Effector memory CD4-positive, alpha-beta T cell (primary cell): ENCODE results near the gene PXMP4.
"Not testable (repeated sequence)": the region's sequence is repeated elsewhere in the genome, so short reads cannot be mapped to it uniquely, and the experiment has no call there.

ENCODE experiments used
- DNase-seq, 3 donors: peaks; one replicate each; pipeline ENCODE4 v3.0.0-alpha.2; 2020
- H3K27ac ChIP-seq: 2 replicates; pipeline ENCODE4 v1.7.0; 2013; ENCODE audit warnings: mild to moderate bottlenecking, low read length, moderate library complexity; ENCODE audit not compliant: insufficient read depth, poor library complexity, severe bottlenecking
- H3K27me3 ChIP-seq: replicated peaks from 2 replicates; pipeline ENCODE4 v1.7.0; 2013; ENCODE audit warnings: mild to moderate bottlenecking, low read length; ENCODE audit not compliant: insufficient read depth, control insufficient read depth, poor library complexity, severe bottlenecking
- H3K36me3 ChIP-seq: 2 replicates; pipeline ENCODE4 v1.7.0; 2013; ENCODE audit warnings: mild to moderate bottlenecking, low read length, moderate library complexity; ENCODE audit not compliant: control insufficient read depth, insufficient read depth
- H3K4me1 ChIP-seq: 2 replicates; pipeline ENCODE4 v1.7.0; 2013; ENCODE audit warnings: low read length, mild to moderate bottlenecking; ENCODE audit not compliant: control insufficient read depth, insufficient read depth, poor library complexity, severe bottlenecking
- H3K4me3 ChIP-seq: 2 replicates; pipeline ENCODE4 v1.7.0; 2013; ENCODE audit warnings: low read length, low read depth, mild to moderate bottlenecking; ENCODE audit not compliant: insufficient read depth, poor library complexity, severe bottlenecking
- H3K9me3 ChIP-seq: 2 replicates; pipeline ENCODE4 v1.7.0; 2013; ENCODE audit warnings: mild to moderate bottlenecking, low read length, moderate library complexity; ENCODE audit not compliant: control insufficient read depth
- total RNA-seq, 3 donors: gene quantifications; one replicate each; lab custom pipeline; 2026; lab: John Stamatoyannopoulos, UW

The PXMP4 gene, protein sequence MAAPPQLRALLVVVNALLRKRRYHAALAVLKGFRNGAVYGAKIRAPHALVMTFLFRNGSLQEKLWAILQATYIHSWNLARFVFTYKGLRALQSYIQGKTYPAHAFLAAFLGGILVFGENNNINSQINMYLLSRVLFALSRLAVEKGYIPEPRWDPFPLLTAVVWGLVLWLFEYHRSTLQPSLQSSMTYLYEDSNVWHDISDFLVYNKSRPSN
- total RNA-seq = 6.9 to 11.6 (median 8.1) reads per million in 3 donors

DNA sequence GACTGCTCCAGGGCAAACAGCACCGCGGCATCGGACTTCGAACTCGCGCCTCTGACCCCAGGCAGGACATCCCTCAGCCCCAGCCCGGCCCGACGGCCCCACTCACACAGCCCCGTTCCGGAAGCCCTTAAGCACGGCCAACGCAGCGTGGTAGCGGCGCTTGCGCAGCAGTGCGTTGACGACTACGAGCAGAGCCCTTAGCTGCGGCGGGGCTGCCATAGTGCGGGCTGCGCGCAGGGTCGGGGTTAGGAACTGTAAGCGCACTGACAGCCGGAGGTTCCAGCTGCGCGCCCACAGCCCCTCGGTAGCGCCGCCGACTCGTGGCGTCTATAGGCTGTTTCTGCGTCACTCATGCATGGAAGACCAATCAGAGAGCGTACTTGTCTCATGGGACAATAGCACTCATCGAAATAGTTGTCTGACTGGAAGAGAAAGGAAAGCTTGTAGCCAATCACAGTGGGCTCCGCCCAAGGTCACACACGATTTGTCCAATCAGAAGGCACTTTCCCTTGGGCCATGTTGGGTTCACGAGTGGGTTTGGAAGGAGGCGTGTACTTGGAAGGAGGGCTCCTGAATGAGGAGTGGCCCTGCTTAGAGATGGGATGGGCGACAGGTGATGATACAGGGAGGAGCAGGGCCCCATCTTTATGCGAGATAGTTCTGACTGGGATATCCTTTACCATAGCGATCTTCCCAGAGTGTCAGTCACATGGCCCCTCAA lies at the start of gene PXMP4:
Gene PXMP4, minus strand, starts transcription at position 322 of the 721 bp plus-strand sequence. Its CDS starts 103 bp downstream, at position 219.
- no peaks in the 10 kb centered on the region for H3K27me3 ChIP-seq
- peaks cover 11% of the 10 kb centered on the region for H3K4me1 ChIP-seq
- H3K9me3 ChIP-seq = no peaks in the 10 kb centered on the region
- peak; percentile 77 to 87 (median 87) for DNase-seq
- H3K36me3 ChIP-seq = no peaks in the 10 kb centered on the region
- peak within 1 kb of the TSS; percentile 61 for H3K27ac ChIP-seq
- H3K4me3 ChIP-seq = peak within 1 kb of the TSS; percentile 70

DNA sequence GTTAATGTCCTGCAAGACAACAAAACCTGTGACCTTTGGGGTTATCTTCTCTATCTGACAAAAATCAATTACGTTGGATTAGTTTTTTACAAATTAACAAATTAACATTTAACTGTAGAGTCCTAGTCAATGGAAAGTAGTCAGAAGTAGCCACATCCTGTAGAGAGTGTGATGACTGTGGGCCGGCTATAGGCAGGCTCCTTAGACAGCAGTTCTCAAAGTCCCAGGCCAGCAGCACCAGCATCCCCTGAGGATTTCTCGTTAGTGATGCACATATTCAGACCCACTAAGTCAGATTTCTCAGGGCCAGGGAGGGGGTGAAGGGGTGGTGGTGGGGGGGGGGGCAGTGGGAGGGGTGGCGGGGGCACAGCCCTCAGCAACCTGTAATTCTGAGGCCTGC lies 48.9 kb upstream of the PXMP4 start:
- Histone ChIP-seq H3K27ac (no peak overlapping the region), H3K27me3 (no peaks in the 10 kb centered on the region), H3K36me3 (no peaks in the 10 kb centered on the region), H3K4me1 (no peaks in the 10 kb centered on the region), H3K9me3 (no peaks in the 10 kb centered on the region), H3K4me3 (no peak overlapping the region)
- DNase-seq = no peak

DNA sequence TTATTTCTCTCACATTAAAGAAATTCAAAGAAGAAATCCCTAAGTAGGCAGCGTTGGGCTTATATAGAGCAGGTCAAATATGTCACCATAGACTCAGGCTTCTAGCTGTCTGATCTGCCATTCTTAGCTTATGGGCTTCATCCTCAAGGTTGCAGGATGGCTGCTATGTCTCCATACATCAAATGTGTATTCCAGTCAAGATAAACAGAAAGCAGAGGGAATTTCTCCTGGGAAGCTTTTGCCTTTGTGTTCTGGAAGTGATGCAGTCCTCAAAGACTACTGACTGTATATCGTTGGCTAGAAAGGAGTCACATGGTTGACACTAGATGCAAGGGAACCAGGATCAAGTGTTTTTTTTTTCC lies 47.6 kb upstream of the PXMP4 start:
- Histone ChIP-seq H3K27ac (no peak overlapping the region), H3K4me3 (no peak overlapping the region), H3K27me3 (no peaks in the 10 kb centered on the region), H3K36me3 (no peaks in the 10 kb centered on the region), H3K4me1 (no peaks in the 10 kb centered on the region), H3K9me3 (no peaks in the 10 kb centered on the region)
- no peak for DNase-seq

DNA sequence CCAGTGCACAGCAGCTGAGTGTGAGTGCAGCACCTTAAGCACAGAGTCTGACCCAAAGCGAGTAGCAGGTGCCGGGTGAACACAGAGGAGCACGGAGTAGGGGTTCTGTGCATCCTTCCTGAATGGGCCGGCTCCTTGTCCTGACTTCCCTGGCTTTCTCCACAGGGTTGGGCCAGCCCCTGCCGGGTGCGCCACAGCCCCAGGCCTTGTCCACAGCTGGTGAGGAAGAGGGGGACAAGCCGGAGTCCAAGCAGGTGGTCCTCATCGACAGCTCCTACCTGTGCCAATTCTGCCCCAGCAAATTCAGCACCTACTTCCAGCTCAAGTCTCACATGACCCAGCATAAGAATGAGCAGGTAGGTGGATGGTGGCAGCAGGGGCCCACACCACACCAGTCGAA lies 46.6 kb upstream of the PXMP4 start:
- no peaks in the 10 kb centered on the region for H3K9me3 ChIP-seq
- no peak overlapping the region for H3K4me3 ChIP-seq
- no peaks in the 10 kb centered on the region for H3K4me1 ChIP-seq
- no peak overlapping the region for H3K27ac ChIP-seq
- H3K27me3 ChIP-seq = no peaks in the 10 kb centered on the region
- H3K36me3 ChIP-seq = peaks cover 2% of the 10 kb centered on the region
- no peak for DNase-seq

DNA sequence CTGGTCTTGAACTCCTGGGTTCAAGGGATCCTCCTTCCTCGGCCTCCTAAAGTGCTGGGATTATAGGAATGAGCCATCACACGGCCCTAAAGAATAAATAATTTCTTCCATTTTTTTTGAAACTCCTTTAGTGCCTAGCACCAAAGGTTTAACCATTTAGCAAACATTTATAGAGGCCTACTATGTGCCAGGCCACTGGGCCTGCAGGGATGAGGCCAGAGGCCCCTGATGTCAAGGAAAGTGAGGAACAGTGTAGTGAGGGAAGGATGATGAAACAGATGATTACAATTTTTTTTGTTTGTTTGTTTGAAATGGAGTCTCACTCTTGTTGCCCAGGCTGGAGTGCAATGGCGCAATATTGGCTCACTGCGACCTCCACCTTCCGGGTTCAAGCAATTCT lies 45.5 kb upstream of the PXMP4 start:
- Histone ChIP-seq H3K4me1 (no peaks in the 10 kb centered on the region), H3K27me3 (no peaks in the 10 kb centered on the region), H3K27ac (no peak overlapping the region), H3K36me3 (peaks cover 2% of the 10 kb centered on the region), H3K9me3 (no peaks in the 10 kb centered on the region), H3K4me3 (no peak overlapping the region)
- DNase-seq = no peak

DNA sequence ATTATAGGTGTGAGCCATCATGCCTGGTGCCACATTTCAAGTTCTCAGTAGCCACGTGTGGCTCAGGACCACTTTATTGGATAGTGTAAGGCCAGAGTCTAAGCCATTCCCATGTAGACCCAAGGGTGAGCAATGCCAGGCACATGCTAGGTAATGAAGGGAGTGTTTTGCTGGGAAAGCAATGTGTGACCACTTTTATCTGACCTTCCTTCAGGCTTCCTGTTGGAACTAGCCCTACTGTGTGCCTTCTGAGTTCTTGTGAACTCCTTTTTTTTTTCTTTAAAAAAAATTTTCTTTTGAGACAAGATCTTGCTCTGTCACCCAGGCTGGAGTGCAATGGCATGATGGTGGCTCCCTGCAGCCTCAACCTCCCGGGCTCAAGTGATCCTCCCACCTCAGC lies 45.0 kb upstream of the PXMP4 start:
- H3K36me3 ChIP-seq = peaks cover 2% of the 10 kb centered on the region
- H3K27ac ChIP-seq = no peak overlapping the region
- no peak for DNase-seq
- no peaks in the 10 kb centered on the region for H3K4me1 ChIP-seq
- no peaks in the 10 kb centered on the region for H3K9me3 ChIP-seq
- no peaks in the 10 kb centered on the region for H3K27me3 ChIP-seq
- H3K4me3 ChIP-seq = no peak overlapping the region

DNA sequence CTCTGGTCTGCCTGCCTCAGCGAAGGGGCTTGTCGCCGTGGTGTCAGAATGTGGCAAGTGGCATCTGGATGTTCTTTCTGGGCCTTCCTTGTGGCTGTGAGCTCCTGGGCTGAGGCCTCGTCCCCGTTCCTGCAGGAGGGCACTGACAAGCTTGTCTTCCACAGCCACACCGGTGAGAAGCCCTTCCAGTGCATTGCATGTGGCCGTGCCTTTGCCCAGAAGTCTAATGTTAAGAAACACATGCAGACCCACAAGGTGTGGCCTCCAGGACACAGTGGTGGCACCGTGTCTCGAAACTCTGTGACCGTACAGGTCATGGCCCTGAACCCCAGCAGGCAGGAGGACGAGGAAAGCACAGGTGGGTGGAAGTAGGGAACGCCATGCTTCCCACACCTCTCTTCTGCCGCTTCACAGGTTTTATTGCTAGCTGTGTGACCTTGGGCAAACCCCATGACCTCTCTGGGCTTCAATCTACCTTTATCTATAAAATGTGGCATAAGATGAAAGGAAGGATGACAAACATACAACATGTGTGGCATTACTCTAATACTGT lies 41.7 kb upstream of the PXMP4 start:
- Histone ChIP-seq H3K27me3 (no peaks in the 10 kb centered on the region), H3K36me3 (peaks cover 16% of the 10 kb centered on the region), H3K4me1 (no peaks in the 10 kb centered on the region), H3K9me3 (no peaks in the 10 kb centered on the region), H3K4me3 (no peak overlapping the region), H3K27ac (no peak overlapping the region)
- DNase-seq = no peak

DNA sequence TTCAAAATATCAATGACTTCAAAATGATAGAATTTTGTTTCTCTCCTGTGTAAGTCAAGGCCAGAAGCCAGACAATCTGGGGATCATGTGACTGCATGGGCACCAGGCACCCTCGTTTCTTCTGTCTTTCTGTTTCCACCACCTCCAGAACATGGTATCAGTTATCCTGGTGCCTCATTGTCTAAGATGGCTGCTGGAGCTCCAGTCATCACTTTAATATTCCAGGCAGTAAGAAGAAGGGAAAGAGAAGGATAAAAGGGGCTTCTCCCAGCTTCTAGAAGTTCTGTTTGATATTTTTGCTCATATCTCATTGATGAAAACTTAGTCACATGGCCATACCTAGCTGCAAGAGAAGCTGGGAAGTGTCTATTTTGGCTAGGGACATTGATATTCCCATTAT lies 37.3 kb upstream of the PXMP4 start:
- Histone ChIP-seq H3K36me3 (peaks cover 30% of the 10 kb centered on the region), H3K27me3 (no peaks in the 10 kb centered on the region), H3K27ac (no peak overlapping the region), H3K4me3 (no peak overlapping the region), H3K9me3 (no peaks in the 10 kb centered on the region), H3K4me1 (no peaks in the 10 kb centered on the region)
- DNase-seq = no peak

DNA sequence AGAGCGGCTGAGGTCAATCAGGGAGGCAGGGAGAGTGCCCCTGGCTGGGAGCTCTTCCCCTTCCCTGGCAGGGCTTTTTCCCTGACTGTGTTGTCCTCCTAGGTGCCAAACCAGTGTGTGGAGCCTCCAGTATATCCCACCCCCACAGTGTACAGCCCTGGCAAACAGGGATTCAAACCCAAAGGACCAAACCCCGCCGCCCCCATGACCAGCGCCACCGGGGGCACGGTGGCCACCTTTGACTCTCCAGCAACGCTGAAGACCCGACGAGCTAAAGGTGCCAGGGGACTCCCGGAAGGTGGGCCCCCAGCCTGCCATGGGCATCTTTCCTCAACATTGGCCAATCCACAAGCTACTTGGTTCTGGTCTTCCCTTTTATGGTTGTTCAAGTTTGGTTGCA lies 36.9 kb upstream of the PXMP4 start:
- Histone ChIP-seq H3K4me1 (no peaks in the 10 kb centered on the region), H3K4me3 (no peak overlapping the region), H3K27me3 (no peaks in the 10 kb centered on the region), H3K27ac (no peak overlapping the region), H3K36me3 (peaks cover 30% of the 10 kb centered on the region), H3K9me3 (no peaks in the 10 kb centered on the region)
- DNase-seq = no peak

DNA sequence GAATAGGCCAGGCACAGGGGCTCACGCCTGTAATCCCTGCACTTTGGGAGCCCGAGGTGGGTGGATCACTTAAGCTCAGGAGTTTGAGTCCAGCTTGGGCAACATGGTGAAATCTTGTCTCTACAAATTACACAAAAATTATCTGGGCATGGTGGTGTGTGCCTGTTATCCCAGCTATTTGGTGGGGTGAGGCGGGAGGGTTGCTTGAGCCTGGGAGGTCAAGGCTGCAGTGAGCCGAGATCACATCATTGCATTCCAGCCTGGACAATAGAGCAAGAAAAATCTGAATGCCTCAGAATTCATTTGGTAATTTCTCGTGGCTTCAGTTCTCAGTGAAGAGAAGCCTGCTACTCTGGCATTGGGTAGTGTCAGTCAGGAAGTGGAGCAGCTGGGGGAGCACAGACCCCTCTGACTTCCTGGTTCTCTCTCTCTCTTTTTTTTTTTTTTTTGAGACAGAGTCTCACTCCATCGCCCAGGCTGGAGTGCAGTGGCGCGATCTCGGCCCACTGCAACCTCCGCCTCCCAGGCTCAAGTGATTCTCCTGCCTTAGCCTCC lies 35.9 kb upstream of the PXMP4 start:
- peaks cover 27% of the 10 kb centered on the region for H3K36me3 ChIP-seq

More for the DNA sequence above, 35.9 kb upstream of the PXMP4 start:
- not testable (repeated sequence) for H3K27ac ChIP-seq, H3K27me3 ChIP-seq, H3K9me3 ChIP-seq, DNase-seq, H3K4me1 ChIP-seq, H3K4me3 ChIP-seq
